HepG2 (cell line): Measurements from ENCODE around the gene PLK3. TPM values are rescaled to one million over a fixed set of nuclear protein-coding genes. Genes with fewer than 3 reads are reported as not detected.

Source experiments
- CBX1 ChIP-seq: IDR thresholded peaks from one replicate; pipeline ENCODE4 v1.6.1; 2016; ENCODE audit warnings: antibody characterized with exemption, low read depth
- HOXA7 ChIP-seq: sonication (generic); formaldehyde crosslinking; IDR thresholded peaks from 2 replicates; pipeline ENCODE4 v1.8.1; 2022; ENCODE audit warnings: mild to moderate bottlenecking, missing genetic modification reagents, moderate library complexity
- IKZF4 ChIP-seq: sonication (generic); formaldehyde crosslinking; IDR thresholded peaks from 2 replicates; pipeline ENCODE4 v1.5.1; 2020; ENCODE audit warnings: borderline replicate concordance, mild to moderate bottlenecking, low read depth, missing genetic modification reagents; ENCODE audit errors: not compliant biosample characterization
- NR2F1 ChIP-seq, 2 experiments: fragments of 450-650 bp in 1 of 2; formaldehyde crosslinking in 1 of 2; IDR thresholded peaks; 2 replicates each; pipeline versions ENCODE4 v1.5.0 to v1.6.1; 2016 to 2020; ENCODE audit warnings: mild to moderate bottlenecking in 1 of 2, missing compliant biosample characterization in 1 of 2, missing genetic modification reagents in 1 of 2, moderate library complexity in 1 of 2
- ONECUT2 ChIP-seq: sonication (generic); formaldehyde crosslinking; IDR thresholded peaks from 2 replicates; pipeline ENCODE4 v1.4.0; 2020; ENCODE audit warnings: missing genetic modification reagents
- TCF7L2 ChIP-seq: IDR thresholded peaks from 2 replicates; pipeline ENCODE4 v1.6.1; 2011; ENCODE audit warnings: mild to moderate bottlenecking, low read depth, low read length, moderate library complexity
- TMF1 ChIP-seq: sonication (generic); formaldehyde crosslinking; IDR thresholded peaks from 2 replicates; pipeline ENCODE4 v1.8.1; 2022; ENCODE audit warnings: low read depth, missing genetic modification reagents
- ZNF205 ChIP-seq: IDR thresholded peaks from 2 replicates; pipeline ENCODE4 v1.6.1; 2018; ENCODE audit warnings: missing biosample characterization, missing genetic modification reagents
- polyA plus RNA-seq, 8 experiments: library from polyadenylated mRNA; depleted of rRNA in 3 of 8; stranded (reverse) in 7 of 8; unstranded in 1 of 8; fragments of >200 nt; fragmentation: Illumina TruSeq in 4 of 8; extraction: Trizol in 4 of 8; gene quantifications; 2 replicates each; pipeline versions ENCODE4 v1.2.1 to v1.2.3, GENCODE V29; 2011 to 2016; ENCODE audit warnings: low read depth in 4 of 8, missing spikeins in 1 of 8, mixed read lengths in 1 of 8; ENCODE audit not compliant: insufficient read depth in 1 of 8
- total RNA-seq, 5 experiments: library from RNA; depleted of rRNA; stranded (reverse); fragments of >200 nt; fragmentation: Illumina TruSeq; extraction: Trizol; gene quantifications; 2 replicates each; pipeline ENCODE4 v1.2.3, GENCODE V29; 2016; ENCODE audit warnings: low read depth in 1 of 5
- TF ChIP-seq, protein P1 (sequence below): sonication (generic); formaldehyde crosslinking; IDR thresholded peaks from 2 replicates; pipeline ENCODE4 v1.5.0; 2020; ENCODE audit warnings: mild to moderate bottlenecking, missing genetic modification reagents
- TF ChIP-seq, protein P2 (sequence below): sonication (generic); formaldehyde crosslinking; IDR thresholded peaks from 2 replicates; pipeline ENCODE4 v1.9.0; 2022; ENCODE audit warnings: missing genetic modification reagents, mild to moderate bottlenecking, borderline replicate concordance
- TF ChIP-seq, protein P3 (sequence below): sonication (generic); formaldehyde crosslinking; IDR thresholded peaks from 2 replicates; pipeline ENCODE4 v1.9.0; 2021; ENCODE audit warnings: missing genetic modification reagents, borderline replicate concordance
- TF ChIP-seq, protein P4 (sequence below): sonication (generic); formaldehyde crosslinking; IDR thresholded peaks from 2 replicates; pipeline ENCODE4 v1.9.0; 2021; ENCODE audit warnings: missing genetic modification reagents, borderline replicate concordance
- TF ChIP-seq, protein P5 (sequence below): sonication (generic); formaldehyde crosslinking; IDR thresholded peaks from 2 replicates; pipeline ENCODE4 v1.4.0; 2020; ENCODE audit warnings: missing genetic modification reagents
- TF ChIP-seq, protein P6 (sequence below), 2 experiments: sonication (generic) in 1 of 2; formaldehyde crosslinking in 1 of 2; IDR thresholded peaks; 2 replicates each; pipeline versions ENCODE4 v1.4.0 to v1.6.1; 2018 to 2020; ENCODE audit warnings: missing genetic modification reagents in 2 of 2, borderline replicate concordance in 1 of 2, low read depth in 1 of 2, mild to moderate bottlenecking in 1 of 2, missing biosample characterization in 1 of 2

Gene PLK3
- total and polyA plus RNA-seq, 2 of the 13 experiments (the other 11 are each of a cell fraction or from before 2014, with no cell fraction given), result 9.8 to 16.9 TPM

DNA sequence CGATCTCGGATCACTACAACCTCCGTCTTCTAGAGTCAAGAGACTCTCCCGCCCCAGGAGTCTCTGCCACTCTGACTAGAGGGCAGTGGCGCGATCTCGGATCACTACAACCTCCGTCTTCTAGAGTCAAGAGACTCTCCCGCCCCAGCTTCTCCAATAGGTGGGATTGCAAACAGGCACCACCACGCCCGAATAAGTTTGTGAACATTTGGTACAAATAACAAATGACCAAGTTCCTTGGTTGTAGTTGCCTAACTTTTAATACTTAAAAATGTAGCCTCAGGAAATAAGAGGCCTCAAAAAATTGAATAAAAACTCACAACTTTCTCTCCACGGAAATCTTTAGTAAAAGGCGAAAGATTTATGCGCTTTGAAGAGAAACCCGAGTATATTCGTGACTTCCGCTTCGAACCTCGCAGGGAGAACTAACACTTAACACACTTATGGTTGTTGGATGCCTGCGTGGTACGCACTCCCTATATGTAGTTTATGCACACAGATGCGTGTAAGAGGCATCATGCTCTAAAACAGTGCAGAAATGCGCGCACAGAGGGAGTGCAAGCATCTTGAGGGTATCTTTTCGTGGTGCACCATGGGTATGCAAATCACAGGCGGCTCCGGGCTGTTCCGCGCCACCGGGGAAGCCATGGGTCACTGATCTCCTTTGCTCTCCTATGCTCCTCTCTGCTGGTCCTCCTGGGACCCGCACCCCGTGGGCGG, 19.6 kb downstream of the PLK3 start (continued):
- TF ChIP-seq, protein P1, sequence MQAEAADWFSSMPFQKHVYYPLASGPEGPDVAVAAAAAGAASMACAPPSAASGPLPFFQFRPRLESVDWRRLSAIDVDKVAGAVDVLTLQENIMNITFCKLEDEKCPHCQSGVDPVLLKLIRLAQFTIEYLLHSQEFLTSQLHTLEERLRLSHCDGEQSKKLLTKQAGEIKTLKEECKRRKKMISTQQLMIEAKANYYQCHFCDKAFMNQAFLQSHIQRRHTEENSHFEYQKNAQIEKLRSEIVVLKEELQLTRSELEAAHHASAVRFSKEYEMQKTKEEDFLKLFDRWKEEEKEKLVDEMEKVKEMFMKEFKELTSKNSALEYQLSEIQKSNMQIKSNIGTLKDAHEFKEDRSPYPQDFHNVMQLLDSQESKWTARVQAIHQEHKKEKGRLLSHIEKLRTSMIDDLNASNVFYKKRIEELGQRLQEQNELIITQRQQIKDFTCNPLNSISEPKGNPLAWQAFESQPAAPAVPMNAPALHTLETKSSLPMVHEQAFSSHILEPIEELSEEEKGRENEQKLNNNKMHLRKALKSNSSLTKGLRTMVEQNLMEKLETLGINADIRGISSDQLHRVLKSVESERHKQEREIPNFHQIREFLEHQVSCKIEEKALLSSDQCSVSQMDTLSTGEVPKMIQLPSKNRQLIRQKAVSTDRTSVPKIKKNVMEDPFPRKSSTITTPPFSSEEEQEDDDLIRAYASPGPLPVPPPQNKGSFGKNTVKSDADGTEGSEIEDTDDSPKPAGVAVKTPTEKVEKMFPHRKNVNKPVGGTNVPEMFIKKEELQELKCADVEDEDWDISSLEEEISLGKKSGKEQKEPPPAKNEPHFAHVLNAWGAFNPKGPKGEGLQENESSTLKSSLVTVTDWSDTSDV (CRISPR knock-in tag), result 0 out of 2 replicates have a peak, but pooled peaks have one; percentile 18
- TF ChIP-seq ZNF205 (CRISPR knock-in tag) (peak; percentile 74), TCF7L2 (no peak), TMF1 (CRISPR knock-in tag) (no peak), NR2F1 (CRISPR knock-in tag; IDR thresholded peaks at IDR 0.05) (peak in 1 of 2 experiments; percentile 46; a peak in 1 of 4 replicates), HOXA7 (CRISPR knock-in tag) (0 out of 2 replicates have a peak, but pooled peaks have one; percentile 85), IKZF4 (CRISPR knock-in tag) (peak; percentile 86), CBX1 (peak; percentile 98), ONECUT2 (CRISPR knock-in tag) (no peak)
- TF ChIP-seq, protein P2, sequence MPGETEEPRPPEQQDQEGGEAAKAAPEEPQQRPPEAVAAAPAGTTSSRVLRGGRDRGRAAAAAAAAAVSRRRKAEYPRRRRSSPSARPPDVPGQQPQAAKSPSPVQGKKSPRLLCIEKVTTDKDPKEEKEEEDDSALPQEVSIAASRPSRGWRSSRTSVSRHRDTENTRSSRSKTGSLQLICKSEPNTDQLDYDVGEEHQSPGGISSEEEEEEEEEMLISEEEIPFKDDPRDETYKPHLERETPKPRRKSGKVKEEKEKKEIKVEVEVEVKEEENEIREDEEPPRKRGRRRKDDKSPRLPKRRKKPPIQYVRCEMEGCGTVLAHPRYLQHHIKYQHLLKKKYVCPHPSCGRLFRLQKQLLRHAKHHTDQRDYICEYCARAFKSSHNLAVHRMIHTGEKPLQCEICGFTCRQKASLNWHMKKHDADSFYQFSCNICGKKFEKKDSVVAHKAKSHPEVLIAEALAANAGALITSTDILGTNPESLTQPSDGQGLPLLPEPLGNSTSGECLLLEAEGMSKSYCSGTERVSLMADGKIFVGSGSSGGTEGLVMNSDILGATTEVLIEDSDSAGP, result peak; percentile 94
- TF ChIP-seq, protein P3, sequence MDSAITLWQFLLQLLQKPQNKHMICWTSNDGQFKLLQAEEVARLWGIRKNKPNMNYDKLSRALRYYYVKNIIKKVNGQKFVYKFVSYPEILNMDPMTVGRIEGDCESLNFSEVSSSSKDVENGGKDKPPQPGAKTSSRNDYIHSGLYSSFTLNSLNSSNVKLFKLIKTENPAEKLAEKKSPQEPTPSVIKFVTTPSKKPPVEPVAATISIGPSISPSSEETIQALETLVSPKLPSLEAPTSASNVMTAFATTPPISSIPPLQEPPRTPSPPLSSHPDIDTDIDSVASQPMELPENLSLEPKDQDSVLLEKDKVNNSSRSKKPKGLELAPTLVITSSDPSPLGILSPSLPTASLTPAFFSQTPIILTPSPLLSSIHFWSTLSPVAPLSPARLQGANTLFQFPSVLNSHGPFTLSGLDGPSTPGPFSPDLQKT (CRISPR knock-in tag), result no peak
- TF ChIP-seq, protein P4, sequence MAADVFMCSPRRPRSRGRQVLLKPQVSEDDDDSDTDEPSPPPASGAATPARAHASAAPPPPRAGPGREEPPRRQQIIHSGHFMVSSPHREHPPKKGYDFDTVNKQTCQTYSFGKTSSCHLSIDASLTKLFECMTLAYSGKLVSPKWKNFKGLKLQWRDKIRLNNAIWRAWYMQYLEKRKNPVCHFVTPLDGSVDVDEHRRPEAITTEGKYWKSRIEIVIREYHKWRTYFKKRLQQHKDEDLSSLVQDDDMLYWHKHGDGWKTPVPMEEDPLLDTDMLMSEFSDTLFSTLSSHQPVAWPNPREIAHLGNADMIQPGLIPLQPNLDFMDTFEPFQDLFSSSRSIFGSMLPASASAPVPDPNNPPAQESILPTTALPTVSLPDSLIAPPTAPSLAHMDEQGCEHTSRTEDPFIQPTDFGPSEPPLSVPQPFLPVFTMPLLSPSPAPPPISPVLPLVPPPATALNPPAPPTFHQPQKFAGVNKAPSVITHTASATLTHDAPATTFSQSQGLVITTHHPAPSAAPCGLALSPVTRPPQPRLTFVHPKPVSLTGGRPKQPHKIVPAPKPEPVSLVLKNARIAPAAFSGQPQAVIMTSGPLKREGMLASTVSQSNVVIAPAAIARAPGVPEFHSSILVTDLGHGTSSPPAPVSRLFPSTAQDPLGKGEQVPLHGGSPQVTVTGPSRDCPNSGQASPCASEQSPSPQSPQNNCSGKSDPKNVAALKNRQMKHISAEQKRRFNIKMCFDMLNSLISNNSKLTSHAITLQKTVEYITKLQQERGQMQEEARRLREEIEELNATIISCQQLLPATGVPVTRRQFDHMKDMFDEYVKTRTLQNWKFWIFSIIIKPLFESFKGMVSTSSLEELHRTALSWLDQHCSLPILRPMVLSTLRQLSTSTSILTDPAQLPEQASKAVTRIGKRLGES, result peak; percentile 56; the same call in 1 of the 2 replicates
- TF ChIP-seq, protein P5, sequence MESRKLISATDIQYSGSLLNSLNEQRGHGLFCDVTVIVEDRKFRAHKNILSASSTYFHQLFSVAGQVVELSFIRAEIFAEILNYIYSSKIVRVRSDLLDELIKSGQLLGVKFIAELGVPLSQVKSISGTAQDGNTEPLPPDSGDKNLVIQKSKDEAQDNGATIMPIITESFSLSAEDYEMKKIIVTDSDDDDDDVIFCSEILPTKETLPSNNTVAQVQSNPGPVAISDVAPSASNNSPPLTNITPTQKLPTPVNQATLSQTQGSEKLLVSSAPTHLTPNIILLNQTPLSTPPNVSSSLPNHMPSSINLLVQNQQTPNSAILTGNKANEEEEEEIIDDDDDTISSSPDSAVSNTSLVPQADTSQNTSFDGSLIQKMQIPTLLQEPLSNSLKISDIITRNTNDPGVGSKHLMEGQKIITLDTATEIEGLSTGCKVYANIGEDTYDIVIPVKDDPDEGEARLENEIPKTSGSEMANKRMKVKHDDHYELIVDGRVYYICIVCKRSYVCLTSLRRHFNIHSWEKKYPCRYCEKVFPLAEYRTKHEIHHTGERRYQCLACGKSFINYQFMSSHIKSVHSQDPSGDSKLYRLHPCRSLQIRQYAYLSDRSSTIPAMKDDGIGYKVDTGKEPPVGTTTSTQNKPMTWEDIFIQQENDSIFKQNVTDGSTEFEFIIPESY (CRISPR knock-in tag), result 0 out of 2 replicates have a peak, but pooled peaks have one; percentile 4
- TF ChIP-seq, protein P6, sequence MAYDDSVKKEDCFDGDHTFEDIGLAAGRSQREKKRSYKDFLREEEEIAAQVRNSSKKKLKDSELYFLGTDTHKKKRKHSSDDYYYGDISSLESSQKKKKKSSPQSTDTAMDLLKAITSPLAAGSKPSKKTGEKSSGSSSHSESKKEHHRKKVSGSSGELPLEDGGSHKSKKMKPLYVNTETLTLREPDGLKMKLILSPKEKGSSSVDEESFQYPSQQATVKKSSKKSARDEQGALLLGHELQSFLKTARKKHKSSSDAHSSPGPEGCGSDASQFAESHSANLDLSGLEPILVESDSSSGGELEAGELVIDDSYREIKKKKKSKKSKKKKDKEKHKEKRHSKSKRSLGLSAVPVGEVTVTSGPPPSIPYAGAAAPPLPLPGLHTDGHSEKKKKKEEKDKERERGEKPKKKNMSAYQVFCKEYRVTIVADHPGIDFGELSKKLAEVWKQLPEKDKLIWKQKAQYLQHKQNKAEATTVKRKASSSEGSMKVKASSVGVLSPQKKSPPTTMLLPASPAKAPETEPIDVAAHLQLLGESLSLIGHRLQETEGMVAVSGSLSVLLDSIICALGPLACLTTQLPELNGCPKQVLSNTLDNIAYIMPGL (CRISPR knock-in tag; IDR thresholded peaks at IDR 0.05; ENCODE audit: borderline replicate concordance in 1 of 2, low read depth in 1 of 2), result peak in 1 of 2 experiments; percentile 76; a peak in 2 of 4 replicates
